ENCODE results near the gene SCEL.

- no peak for TF ChIP-seq CTCF (conservative IDR thresholded peaks at IDR 0.05; ENCODE audit: low read depth, low read length)
- no peak for TF ChIP-seq EZH2 (IDR thresholded peaks at IDR 0.05; ENCODE audit: low read length, unreplicated experiment)
- no peak for TF ChIP-seq EZH2phosphoT487 (IDR thresholded peaks at IDR 0.05; ENCODE audit: borderline replicate concordance, low read length)
Measured at GRCh38 chr13:77533875-77534788, 1.4 kb upstream of the SCEL start.
